Stimulated activated CD4-positive, alpha-beta T cell treated with anti-CD3 and anti-CD28 coated beads, Interleukin-15, amount 100 ng/mL, for 48 hours (primary cell): ENCODE measurements around the gene TMEM47.

Experiments used
- DNase-seq, 2 donors: peaks; one replicate each; pipeline ENCODE4 v3.0.0-alpha.2; 2020; ENCODE audit warnings: low read depth in 2 of 2

Gene TMEM47

DNA sequence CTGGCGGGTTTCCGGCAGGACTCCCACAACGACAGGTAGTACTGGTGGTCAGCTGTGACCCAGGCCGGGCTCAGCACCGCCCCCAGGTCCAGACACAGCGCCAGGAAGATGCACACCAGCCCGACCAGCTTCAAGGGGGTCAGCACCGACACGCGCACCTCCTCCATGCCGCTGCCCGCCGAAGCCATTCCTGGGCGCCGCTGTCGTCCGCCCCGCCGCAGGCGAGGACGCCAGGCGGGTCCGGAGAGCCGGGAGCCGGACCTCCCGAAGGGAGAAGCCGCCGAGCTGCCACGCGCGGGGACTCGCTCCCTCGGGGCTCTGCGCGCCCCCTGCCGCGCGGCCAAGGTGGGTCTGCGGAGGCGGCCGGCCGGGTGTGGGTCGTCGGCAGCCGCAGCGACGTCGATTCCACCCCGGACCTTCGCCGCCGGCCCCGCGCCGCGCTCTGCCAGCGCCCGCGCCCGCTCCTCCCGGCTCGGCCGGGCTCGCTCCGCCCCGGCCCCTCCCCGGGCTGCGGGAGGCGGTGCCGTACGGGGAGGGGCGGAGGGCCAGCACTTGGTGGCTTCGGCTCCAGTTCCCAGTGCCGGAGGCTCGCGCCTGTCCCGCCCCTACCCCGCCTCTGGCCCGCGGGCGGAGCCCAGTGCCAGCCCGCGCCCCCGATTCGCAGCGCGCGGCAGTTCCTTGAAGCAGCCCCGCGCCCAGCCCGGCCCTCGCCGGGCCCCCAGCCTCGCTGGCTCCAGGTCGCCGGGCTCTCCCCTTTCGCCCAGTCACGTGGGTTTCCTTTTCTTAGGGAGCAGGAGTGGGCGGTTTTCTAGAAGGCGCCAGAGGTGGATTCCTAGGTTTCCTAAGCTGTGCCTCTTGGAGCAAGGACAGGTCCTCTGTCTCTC, at the start of gene TMEM47:
TMEM47 (minus strand) TSS at position 444 of the 884 bp plus-strand sequence; CDS start at position 188, 256 bp downstream.
- no peak for DNase-seq

GRCh38 chrX:34687095-34687494, 30.0 kb upstream of the TMEM47 start:
- no peak for DNase-seq

DNA sequence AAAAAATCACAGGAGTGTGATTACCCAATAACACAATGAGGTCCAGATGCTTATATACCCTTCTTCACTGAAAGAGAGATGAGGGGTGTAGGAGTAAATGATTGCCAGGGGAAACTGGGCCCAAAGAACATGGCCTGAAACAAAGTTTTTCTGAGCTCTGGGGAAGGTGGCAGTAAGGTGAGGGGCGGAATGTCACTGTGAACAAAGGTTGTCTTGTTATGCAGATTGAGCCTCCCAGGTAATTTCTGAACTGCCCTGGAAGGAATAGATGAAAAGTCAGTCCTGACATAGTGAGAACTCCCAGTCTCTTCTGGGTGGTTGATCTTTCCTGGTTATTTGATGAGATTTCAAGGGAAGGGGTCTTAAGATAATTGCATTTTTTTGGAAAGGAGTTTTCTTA, 2.5 kb upstream of the TMEM47 start:
- DNase-seq: no peak

DNA sequence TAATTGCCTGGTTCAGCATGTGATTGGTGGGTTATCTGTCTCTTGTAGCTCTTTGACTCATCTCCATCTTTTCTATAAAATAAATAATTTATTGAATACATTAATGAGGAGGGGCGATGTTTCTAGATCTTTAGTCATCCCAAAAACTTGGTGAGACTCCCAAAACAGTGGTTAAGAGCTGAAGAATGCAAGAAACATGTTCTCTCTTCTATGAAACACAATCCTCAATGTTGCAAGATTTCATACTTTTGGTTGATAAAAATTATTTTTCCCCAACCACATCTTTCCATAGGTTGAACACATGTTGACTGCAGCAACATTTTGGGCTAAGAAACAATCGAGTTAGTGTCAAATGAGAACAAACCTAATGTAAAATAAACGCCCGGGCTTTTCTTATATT, 1.2 kb upstream of the TMEM47 start:
- no peak for DNase-seq

DNA sequence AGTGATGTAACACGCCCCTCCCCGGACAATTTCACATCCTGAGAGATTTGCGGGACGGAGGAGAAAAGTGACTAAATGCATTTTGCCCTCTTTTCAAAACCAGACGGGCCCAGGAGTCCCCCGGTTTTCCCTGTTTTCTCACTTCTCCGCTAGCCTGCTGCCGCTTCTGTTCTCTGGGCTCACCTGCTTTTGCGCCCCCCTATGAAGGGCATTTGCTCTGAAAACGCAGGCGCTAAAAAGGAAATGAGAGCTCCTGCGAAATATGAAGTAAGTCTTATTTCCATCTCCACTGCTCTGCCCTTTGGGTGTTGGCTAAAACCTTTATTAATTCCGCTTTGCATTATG, 613 bp upstream of the TMEM47 start:
- no peak for DNase-seq

GRCh38 chrX:34656467-34656841, 631 bp downstream of the TMEM47 start:
- DNase-seq: no peak

DNA sequence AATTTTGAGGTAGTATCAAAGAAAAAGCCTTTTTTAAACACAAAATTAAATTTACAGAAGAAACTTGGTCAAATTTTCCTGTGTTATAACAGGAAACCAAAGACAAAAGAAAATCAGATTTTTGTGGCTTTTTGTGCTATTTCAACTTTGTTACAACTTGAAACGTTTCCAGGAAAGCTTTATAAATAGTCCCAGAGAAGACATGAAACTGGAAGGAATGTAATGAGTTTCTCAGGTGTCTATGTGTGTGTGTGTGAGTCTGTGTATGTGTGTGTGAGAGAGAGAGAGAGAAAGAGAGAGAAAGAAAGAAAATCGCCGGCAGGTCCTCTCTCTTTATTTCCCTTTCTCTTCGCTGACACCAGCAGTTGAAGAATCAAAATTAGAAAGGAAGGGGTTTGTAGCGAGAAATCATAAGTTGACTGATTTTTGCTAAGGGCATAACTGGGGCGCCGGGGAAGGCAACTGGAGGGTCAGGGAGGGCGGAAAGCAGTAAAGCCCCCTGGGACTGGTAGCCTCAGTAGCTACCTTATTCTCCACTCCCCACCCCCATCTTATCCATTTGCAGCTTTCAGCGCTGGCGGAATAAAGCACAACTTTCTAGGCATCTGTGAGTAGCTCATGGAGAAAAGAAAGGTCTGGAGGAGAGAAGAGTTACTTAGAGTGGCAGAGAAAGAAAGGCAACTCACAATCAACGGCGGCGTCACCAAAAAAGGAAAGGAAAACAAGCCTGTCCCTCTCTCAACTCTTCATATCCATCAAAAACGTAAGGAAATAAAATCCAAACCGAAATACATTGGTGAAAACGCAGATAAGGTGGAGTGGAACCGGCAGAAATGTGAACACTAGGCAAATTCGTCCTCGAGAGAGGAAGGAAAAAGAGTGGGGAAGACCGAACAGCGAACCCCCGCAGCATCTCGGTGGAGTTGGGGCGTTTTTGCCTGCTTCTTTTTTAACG, 1.3 kb downstream of the TMEM47 start:
- no peak for DNase-seq

- no peak for DNase-seq
Observed at GRCh38 chrX:34654696-34655490, 2.2 kb downstream of the TMEM47 start.

GRCh38 chrX:34653811-34654210, 3.3 kb downstream of the TMEM47 start:
- no peak for DNase-seq

DNA sequence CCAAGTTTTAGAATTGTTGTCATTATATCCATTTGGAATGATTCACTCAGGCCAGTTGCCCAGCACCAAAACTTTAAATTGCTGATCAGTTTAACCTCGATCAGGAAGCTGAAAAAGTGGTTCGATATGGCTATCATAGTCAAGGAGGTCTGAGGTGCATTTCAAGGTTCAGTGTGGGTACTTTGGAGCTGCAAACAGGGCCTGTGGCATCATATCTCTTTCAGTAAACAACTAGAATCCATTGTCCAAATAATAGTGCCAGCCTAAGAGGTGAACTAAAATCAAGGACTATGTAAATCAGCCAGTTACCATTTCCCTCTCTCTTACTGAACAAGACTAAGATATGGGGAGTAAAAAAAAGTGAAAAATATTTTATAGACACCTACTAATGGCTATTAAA, 14.2 kb downstream of the TMEM47 start:
- DNase-seq: no peak

DNA sequence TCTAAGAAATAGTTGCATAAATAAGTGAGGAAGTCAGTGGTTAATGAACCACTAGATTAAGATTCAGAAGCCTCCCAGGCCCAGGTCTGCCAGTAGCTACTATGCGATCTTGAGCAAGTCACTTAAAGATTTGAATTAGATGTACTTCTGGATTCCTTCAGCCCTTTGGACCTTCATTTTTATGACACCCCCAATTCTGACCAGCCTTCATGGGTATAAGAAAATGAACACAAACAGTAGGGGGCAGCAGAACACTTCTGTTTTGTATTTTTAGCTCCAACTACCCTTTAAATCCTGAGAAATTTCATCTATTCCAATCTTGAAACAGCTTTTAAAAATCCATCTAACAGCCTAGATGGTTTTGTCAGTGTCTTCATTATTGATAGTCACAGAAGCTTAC, 19.0 kb downstream of the TMEM47 start:
- DNase-seq: no peak

DNA sequence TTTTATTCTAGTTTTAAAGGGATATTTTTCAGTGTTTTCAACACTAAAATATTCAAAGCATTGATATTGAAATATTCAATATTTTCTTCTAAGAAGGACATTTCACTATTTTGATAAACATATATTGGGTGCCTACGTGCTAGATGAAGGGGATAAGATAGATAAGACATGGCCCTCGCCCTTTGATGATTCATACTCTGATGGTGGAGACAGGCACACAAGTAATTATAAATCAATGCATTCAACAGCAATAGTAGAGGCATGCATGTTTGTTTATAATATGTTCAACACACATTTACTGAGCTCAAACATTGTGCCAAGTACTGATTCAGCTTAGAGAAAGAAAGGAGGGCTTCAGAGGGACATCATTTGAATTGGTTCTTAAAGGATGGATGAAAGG, 22.7 kb downstream of the TMEM47 start:
- no peak for DNase-seq

DNA sequence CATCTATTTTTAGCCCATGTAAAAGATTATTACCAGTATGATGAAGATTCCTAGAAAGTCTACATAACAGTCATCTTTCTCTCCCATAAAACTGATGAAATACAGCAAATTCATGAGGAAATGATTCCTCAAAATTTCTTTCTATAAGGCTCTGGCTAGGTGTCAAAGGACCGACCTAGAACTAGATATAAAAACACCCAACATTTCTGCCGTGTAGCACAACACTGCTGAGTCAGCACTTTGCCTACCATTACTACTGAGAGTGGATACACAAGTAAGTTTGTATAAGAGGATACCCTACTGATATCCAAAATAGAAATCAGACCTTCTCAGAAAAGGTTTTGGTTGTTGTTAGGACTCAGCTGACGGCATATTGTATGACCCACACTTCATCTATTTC, 24.7 kb downstream of the TMEM47 start:
- DNase-seq: no peak

- DNase-seq: no peak
Observed at GRCh38 chrX:34631479-34632220, 25.4 kb downstream of the TMEM47 start.

DNA sequence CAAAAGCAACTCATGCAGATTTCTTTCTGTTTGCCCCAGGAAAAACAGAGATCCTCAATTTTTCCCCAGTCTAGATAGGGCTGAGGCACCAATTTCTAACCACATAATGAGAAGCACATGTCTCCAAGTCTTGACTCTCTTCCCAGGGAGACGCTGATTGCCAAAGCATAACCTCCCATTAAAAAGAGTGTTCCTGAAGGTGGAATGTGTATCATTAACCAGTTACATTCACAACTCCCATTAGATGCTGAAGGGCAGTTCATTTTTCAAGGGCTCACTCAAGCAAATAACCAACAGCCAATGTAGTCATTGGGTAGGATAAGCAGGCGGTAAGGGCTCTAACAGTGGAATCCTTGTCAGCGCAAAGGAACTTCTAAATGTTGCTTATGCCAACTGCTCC, 27.5 kb downstream of the TMEM47 start:
- no peak for DNase-seq

DNA sequence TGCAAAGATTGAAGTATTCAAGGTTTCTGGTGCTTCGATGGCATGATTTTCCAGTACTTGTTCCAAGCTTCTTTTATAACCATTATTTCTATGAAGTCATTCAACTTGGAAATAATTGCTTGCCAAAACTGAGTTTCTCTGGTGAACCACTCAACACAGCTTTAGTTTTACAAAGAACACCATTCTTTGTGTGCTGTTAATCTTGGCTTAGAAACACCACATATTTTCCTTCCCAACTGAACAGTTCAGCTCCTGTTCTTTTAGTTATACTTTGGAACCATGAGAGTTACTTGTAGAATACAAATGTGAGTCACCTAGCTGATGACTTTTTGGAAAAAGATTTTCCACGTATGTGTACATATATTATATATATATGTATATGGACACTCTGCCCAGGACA, 32.7 kb downstream of the TMEM47 start:
- DNase-seq: no peak

GRCh38 chrX:34619920-34620319, 37.2 kb downstream of the TMEM47 start:
- DNase-seq: no peak

- DNase-seq: no peak
Observed at GRCh38 chrX:34612036-34612435, 45.0 kb downstream of the TMEM47 start.

DNA sequence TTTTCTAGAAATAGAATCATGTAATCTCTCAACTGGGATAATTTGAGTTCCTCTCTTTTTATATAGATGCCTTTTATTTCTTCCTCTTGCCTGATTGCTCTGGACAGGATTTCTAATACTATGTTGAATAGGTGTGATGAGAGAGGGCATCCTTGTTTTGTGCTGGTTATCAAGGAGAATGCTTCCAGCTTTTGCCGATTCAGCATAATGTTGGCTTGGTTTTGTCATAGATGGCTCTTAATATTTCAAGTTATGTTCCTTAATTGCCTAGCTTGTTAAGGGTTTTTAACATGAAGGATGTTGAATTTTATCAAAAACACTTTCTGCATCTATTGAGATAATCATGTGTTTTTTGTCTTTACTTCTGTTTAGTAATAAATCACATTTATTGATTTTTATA, 58.7 kb downstream of the TMEM47 start:
- no peak for DNase-seq

DNA sequence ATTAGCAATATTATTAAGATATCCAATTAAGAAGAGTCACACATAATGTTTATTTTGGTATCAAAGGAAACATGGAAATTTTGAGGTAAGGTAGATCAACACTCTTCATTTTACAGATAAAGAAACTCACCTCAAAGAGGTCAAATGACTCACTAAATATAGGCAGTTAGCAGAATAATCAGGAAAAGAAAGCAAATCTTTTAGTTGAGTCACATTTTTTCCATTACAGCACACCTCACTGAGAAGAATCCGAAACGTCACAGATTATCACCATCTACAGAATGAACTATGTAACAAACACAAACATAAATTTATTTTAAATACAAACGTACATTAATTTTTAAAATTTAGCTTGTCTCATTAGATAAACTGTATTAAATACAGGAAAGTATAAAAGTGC, 70.1 kb downstream of the TMEM47 start:
- no peak for DNase-seq

DNA sequence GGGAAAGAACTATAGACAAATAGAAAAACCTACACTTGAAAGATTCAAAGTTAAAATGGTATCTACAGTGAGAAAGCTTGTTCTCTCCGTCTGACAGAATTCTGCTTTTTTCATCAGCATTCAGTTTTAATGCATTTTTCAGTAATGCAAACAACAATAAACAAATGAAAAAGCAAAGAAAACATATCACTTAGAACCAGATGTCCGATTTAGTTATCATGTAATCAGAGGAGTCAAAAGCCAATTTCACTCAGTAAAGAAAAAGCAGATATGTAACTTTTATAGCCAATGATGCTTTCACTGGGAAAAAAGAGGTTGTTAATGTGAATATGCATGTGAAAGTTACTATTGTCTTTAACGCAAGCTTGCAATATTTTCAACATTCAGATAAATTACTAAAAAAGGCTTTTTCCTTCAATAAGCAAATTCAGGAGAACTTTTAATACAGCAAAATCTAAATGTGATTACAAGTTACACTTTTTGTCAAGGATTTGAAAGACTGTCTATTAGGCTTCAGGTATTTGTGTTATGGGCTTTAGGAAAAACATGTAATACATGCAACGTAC, 70.7 kb downstream of the TMEM47 start:
- no peak for DNase-seq
